HG03045 (cell line): ENCODE measurements around the gene TTBK2.
"Not testable (repeated sequence)": the region's sequence is repeated elsewhere in the genome, so short reads cannot be mapped to it uniquely, and the experiment has no call there.

Experiments used
- ATAC-seq: cut with Tn5 transposase; IDR thresholded peaks from one replicate; pipeline ENCODE4 v1.9.1; 2021; ENCODE audit warnings: mild to moderate bottlenecking, moderate library complexity; ENCODE audit not compliant: unreplicated experiment

Gene TTBK2

DNA sequence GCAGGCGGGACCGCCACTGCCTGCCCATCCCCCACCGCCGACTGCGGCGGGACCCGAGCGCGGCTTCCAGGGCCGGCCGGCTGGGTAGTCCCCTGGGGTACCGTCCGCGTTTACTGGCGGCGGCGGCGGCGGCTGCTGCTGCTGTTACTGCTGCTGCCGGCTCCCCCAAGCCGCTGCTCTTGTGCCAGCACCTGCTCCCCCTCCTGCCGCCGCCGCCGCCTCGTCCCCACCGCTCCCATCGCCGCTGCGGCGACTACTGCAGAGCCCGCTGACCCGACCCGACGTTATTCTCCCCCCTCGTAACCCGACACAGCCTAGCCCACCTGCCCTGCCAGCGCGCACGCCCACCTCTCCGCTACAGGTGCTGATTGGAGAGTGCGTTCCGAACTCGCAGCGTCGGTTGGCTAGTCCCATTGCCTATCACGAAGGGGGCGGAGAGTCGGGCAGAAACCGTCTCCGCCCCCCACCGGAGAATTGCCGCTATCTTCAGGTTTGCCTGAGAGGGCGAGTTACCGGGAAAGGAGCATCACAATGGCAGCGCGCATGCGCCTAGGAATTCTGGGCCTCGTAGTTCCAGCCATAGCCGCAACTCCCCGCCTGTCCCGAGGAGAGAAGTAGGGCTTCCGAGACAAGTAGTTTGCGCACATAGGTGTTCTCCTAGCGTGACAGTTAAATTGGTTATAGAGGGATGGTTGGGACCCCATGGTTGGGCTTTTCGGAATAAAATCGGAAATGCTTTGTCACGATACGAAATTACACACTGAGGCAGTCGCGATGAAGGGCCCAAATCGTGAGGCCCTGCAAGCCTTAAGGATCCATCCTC lies at the start of gene TTBK2:
Gene TTBK2 (minus strand): TSS at position 260 of the 823 bp plus-strand sequence. CDS start 42,161 bp downstream, outside the sequence.
- ATAC-seq, result peak; percentile 96

DNA sequence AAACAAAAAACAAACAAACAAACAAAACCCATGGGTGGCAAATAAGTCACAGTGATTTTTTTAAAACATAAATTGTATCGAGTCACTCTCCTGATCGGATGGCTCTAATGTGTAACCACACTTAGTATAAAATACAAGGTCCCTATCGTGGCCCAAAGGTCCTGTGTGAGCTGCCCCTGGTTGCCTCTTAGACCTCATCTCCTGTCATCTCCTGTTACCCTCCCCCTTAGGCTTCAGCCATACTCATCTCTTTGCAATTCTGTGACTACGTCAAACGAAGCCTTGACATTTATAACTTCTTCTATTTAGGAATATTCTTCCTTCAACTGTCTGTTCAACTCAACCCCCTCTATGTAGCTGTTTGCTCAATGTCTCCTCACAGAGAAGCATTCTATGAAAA lies 43.9 kb upstream of the TTBK2 start:
- no peak for ATAC-seq

DNA sequence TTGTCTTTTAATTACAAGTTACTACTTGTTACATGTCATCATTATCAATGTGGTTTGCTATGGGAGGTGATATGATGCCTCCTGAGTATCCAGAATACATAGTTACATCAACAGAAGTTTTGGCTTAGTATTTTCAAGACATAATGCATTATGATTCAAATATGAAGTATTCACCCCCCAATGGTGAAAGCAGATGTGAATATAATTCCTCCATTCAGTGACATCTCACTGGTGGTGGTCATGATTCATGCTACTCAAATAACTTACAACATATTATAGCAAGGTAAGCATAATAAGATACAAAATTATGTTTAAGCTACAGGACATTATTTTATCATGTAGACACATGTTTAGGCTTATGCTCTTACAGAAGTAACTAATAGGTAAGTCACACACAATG lies 34.9 kb upstream of the TTBK2 start:
- no peak for ATAC-seq

DNA sequence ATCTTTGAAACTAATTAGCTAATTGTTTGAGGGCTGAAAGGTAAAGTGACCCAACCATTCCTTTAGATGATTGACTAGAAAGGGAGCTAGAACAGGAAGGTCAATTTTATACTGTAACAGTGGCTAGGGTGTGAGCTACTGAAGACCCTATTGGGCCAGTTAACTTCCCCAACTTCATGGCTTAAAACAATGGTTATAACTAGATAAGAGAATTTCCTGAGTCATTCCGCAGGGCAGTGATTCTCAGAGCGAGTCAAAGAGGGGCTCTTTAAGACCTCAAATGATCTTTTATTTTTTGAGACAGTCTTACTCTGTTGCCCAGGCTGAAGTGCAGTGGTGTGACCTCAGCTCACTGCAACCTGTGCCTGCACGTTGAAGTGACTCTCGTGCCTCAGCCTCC lies 33.7 kb upstream of the TTBK2 start:
- ATAC-seq, result no peak

DNA sequence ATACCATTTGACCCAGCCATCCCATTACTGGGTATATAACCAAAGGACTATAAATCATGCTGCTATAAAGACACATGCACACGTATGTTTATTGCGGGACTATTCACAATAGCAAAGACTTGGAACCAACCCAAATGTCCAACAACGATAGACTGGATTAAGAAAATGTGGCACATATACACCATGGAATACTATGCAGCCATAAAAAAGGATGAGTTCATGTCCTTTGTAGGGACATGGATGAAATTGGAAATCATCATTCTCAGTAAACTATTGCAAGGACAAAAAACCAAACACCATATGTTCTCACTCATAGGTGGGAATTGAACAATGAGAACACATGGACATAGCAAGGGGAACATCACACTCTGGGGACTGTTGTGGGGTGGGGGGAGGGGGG lies 28.3 kb upstream of the TTBK2 start:
- not testable (repeated sequence) for ATAC-seq

DNA sequence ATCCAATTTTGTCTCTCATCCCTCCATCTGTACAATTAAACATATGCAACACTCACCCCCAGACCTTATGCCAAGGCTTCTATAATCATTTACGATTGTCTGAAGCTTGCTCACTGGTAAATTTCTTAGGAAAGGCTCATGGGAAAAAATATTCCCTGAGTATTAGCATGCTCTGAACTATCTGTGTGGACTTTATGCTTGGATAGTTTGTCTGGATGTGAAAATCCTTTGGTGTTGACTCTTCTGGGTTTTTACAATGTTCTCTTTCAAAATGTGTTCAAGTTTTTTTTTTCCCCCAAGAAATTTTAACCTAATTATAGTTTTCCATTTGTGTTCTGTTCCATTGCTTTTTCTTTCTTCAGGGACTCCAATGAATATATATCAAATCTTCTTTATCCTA lies 19.9 kb upstream of the TTBK2 start:
- no peak for ATAC-seq

DNA sequence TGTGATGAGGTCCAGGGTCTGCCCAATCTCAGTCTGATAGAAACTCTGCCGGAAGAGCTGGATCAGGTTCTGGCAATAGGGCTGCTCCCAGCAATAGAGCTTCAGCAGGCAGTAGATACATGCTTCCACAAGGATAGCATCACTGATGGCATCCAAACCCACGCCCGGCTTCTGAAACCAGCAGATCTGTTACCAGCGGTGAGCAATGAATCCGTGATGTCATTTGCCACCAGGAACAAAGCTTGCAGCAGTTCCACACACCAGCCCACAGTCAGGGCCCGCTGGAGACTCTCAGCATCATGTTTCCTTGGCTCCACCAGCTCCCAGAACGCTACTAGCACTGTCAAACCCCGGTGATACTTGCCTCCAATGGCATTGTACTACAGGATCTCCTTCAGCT lies 19.3 kb upstream of the TTBK2 start:
- no peak for ATAC-seq

DNA sequence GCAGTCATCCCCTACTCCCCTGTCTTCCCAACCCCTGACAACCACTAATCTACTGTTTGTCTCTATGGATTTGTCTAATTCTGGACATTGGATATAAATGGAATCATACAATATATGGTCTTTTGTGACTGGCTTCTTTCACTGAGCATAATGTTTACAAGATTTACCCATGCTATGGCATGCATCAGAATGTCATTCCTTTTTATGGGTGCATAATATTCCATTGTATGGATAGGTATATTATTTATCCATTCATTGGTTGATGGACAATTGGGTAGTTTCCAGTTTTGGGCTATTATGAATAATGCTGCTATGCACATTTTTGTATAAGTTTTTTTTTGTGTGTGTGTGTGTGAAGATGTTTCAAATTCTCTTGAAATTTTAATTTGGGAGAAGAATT lies 16.6 kb upstream of the TTBK2 start:
- no peak for ATAC-seq

DNA sequence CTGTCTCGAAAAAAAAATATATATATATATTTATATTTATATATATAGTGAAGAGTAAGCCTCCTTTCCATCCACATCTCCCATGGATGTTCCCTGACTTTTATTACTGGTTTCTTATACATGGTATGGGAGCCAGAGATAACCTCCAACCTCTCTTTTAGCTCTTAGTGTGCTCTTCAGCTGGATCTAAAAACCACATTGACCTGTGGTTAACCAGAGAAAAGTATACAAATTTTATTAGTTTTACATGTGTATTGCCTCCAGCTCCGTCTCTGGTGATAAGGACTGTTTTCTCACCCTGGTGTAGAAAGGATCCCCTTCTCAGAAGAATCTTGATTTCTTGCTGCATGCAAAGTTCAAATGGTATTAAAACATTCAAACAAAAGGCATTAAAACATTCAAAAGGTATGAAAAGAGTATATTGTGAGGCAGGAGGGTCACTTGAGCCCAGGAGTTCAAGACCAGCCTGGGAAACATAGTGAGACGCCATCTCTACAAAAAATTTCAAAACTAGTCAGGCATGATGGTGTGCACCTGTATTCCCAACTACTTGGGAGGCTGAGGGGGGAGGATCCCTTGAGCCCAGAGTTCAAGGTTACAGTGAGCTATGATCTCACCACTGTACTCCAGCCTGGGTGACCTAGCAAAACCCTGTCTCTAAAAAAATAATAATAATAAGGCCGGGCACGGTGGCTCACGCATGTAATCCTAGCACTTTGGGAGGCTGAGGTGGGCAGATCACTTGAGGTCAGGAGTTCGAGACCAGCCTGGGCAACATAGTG lies 13.5 kb upstream of the TTBK2 start:
- no peak for ATAC-seq

DNA sequence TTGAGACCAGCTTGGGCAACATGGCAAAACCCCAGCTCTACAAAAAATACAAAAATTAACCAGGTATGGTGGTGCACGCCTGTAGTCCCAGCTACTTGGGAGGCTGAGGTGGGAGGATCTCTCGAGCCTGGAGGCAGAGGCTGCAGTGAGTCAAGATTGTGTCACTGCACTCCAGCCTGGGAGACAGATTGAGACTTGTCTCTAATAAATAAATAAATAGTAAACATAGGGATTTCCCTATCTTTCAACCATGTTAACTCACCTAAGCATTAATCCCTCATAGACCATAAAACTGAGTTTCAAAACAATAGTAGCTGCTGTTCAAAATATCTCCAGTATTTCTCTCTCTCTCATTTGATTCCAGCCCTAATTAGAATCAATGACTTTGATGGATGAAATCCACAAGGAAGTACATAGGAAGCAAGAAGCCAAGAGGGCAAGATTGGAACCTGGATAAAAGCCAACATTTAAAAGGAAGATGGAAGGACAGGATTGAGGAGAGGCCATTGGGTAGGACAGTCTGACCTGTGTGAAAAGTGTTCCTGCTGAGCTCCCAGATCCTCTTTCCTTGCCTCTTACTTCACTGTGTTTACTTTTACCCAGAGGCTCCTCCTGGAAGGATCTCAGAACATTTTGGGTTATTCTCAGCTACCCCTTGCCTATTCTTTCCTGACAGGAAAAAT lies 12.4 kb upstream of the TTBK2 start:
- ATAC-seq, result no peak

DNA sequence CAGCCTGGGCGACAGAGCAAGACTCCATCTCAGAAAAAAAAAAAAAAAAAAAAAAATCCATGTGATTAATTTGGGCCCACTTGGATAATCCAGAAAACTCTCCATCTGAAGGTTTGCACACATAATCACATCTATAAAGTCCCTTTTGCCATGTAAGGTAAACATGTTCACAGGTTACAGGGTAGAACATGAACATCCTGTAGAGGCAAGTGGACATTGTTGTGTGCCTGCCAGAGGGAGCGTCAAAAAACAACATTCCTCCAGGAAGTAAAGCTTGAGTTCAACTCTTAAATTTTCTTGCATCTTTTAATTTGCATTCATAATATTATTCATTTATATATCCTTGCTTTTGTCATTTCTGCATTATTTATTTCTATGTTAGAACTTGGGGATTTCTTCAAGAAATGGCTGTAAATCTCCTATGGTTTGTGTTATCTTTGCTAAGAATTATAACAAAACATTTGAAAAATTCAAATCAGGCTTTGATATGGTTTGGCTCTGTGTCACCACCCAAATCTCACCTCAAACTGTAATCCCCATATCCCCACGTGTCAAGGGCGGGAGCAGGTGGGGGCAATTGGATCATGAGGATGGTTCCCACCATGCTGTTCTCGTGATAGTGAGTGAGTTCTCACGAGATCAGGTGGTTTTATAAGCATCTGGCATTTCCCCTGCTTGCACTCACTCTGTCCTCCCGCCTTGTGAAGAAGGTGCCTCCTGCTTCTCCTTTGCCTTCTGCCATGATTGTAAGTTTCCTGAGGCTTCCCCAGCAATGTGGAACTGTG lies 11.3 kb upstream of the TTBK2 start:
- ATAC-seq, result no peak

DNA sequence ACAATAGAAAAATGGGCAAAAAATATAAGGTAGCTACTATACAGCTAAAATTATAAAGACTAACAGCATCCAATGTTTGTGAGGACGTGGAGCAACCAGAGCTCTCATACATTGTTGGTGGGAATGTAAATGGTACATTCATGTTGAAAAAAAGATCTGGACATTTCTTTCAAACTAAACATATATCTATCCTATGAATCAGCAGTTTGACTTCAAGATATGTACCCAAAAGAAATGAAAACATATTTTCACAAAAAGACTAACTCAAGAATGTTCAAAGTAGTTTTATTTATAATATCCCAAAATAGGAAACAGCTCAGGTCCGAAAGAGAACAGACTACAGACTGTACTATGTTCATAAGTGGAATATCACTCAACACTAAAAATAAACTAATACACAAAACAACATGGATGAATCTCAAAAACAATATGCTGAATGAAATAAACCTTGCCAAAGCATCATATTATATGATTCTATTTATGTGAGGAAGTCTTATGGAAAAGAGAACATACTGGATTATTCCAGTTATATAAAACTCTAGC lies 8.8 kb upstream of the TTBK2 start:
- no peak for ATAC-seq

DNA sequence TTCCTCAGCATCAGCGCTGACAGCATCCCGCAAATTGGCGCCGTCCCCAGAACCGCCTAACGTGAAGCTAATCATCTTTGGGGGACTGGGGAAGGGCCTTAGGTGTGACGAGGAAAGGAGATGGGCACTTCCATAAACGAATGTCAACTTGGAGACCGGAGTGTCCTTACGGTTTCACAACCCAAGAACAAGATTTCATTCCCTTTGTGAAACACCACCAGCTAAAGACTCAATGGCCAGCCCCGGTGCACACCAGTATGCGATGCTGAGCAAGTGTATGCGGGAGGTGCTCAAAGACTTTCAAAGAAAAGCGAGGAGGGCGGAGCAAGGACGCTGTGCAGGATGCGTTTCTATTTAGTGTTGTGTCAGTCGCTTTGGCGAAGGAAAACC lies 759 bp upstream of the TTBK2 start:
- no peak for ATAC-seq

DNA sequence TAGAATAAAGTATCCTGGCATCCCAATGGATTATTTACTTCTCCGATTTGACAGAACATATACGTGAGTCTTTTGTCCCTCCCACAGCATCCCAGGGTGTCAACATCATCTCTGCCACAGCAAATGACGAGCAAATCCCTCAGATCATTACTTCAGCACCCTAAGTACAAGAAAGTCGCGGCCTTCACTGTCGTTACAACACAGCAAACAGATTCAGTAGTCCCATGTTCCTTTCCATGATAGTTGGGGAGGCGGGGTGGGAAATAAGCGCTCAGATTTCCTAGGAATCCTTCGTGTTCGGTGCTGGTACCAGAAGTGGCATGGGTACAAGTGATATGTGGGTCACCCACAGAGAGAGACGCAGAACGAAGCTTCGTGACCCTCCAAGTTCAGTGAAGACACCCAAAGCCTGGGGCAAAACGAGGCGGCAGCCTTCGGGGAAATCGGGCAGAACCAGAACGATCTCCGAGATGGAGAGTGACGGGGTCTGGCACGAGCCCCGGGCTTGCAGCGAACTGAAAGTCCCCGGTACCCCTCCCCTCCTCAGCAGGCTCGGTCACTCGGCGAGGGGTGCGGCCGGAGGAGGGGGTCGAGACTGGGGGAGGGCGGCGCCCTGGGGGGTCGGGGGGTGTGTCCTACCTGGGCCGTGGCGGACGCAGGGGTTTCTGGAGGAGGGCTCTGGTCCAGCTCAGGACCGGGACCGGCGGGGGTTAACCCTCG lies 619 bp downstream of the TTBK2 start:
- ATAC-seq, result peak; percentile 29

DNA sequence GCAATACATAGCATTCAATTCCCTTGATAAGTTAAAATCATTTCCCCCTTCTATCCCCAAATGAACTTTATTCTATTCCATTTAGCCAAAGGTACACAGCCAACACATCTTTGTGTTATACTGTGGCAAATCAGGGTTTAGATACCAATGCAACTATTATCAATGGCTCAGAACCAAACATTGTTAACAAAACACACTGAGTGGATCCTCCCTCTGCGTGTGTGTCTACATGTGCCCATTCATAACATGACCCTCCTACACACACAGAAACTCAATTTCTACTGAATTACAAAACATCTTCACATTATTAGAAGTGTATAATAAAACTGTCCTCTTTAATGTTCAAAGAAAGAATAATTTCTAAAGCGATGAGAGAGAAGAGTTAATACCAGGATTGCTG lies 1.3 kb downstream of the TTBK2 start:
- no peak for ATAC-seq

DNA sequence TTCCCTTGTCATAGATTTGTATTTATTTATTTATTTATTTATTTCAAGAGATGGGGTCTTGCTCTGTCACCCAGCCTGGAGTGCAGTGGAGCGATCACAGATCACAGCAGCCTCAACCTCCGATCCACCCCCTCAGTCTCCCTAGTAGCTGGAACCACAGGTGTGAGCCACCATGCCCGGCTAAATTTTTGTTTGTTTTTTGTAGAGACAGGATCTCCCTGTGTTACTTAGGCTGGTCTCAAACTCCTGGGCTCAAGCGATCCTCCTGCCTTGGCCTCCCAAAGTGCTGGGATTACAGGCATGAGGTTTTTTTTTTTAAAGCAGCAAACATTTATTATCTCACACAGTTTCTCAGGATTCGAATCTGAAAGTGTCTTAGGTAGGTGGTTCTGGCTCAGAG lies 2.5 kb downstream of the TTBK2 start:
- no peak for ATAC-seq

DNA sequence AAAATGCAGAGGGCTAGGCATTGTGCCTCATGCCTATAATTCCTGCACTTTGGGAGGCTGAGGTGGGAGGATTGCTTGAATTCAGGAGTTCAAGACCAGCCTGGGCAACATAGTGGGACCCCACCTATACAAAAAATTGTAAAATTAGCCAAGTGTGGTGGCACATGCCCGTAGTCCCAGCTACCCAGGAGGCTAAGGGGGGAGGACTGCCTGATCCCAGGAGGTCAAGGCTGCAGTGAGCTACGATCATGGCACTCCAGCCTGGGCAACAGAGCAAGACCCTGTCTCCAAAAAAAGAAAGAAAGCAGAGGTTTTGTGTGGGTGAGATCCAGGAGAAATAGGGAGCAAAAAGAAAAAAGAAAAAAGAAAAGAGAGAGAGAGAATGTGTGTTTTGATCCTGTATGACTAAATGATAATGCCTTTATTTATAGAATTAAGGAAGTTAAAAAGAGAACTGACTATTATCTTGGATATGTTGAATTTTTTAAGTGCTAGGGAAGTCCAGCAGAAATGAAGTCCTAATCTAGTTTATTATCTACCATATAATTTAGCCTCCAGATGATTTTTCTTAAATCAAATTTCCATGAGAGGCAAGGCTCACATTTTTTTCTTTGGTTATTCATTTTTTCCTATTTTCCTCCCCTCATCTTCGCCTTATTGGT lies 4.8 kb downstream of the TTBK2 start:
- no peak for ATAC-seq

DNA sequence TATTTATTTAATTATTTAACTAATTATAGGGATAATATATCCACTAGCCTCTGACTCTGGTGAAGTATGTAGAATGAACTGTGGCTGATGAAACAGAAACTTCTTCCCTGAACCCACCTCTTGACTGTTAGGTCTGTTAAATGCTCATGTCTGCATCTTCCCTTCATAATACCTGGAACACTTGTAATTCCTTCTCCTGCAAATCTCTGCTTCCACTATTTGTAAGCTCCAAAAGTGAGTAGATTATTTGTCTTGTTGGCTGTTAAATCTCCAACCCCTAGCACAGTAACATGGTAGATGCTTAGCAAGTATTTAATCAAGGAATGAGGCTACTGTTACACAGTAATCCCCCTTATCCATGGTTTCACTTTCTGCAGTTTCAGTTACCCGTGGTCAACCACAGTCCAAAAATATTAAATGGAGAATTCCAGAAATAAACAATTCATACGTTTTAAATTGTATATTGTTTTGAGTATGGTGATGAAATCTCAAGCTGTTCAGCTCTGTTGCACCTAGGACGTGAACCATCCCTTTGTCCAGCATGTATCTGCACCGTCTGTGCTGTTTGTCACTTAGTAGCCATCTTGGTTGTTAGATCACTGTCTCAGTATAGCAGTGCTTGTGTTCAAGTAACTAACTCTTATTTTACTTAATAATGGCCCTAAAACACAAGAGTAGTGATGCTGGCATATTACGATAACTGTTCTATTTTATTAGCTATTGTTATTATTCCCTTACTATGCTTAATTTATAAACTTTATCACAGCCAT lies 5.7 kb downstream of the TTBK2 start:
- no peak for ATAC-seq
